HEK293 (cell line): ENCODE results near the gene EIF2B5.
A peak's percentile ranks its signal among the peaks of the same experiment; 100 is the strongest.

ENCODE experiments used
- BCL11A ChIP-seq: fragments of 450-650 bp; formaldehyde crosslinking; IDR thresholded peaks from 2 replicates; pipeline ENCODE4 v1.5.1; 2016; ENCODE audit warnings: low read depth, missing biosample characterization, missing genetic modification characterization
- KLF16 ChIP-seq: fragments of 450-650 bp; formaldehyde crosslinking; IDR thresholded peaks from 2 replicates; pipeline ENCODE4 v1.5.1; 2017; ENCODE audit warnings: missing biosample characterization, missing genetic modification characterization
- KLF8 ChIP-seq: fragments of 450-650 bp; formaldehyde crosslinking; IDR thresholded peaks from 2 replicates; pipeline ENCODE4 v1.5.1; 2016; ENCODE audit warnings: missing biosample characterization, missing genetic modification characterization
- RBAK ChIP-seq: fragments of 450-650 bp; formaldehyde crosslinking; IDR thresholded peaks from 2 replicates; pipeline ENCODE4 v1.5.1; 2016; ENCODE audit warnings: missing biosample characterization, missing genetic modification characterization
- SP2 ChIP-seq: fragments of 450-650 bp; formaldehyde crosslinking; IDR thresholded peaks from 2 replicates; pipeline ENCODE4 v1.5.1; 2016; ENCODE audit warnings: missing biosample characterization, missing genetic modification characterization
- ZBTB17 ChIP-seq: fragments of 450-650 bp; formaldehyde crosslinking; IDR thresholded peaks from 2 replicates; pipeline ENCODE4 v1.5.1; 2016; ENCODE audit warnings: missing biosample characterization, missing genetic modification characterization
- ZNF221 ChIP-seq: fragments of 450-650 bp; formaldehyde crosslinking; IDR thresholded peaks from 2 replicates; pipeline ENCODE4 v1.5.1; 2017; ENCODE audit warnings: missing biosample characterization, missing genetic modification characterization, borderline replicate concordance
- ZNF23 ChIP-seq: fragments of 450-650 bp; formaldehyde crosslinking; IDR thresholded peaks from 2 replicates; pipeline ENCODE4 v1.5.1; 2016; ENCODE audit warnings: missing biosample characterization, missing genetic modification characterization, borderline replicate concordance
- ZNF274 ChIP-seq, 2 experiments: fragments of 200-500 bp in 1 of 2; fragments of 450-650 bp in 1 of 2; sonication (Bioruptor generic) in 1 of 2; formaldehyde crosslinking in 1 of 2; IDR thresholded peaks; 2 replicates each; pipeline versions ENCODE4 v1.5.1 to v1.6.1; 2014 to 2016; ENCODE audit warnings: borderline replicate concordance in 1 of 2, inconsistent platforms in 1 of 2, low read length in 1 of 2, missing biosample characterization in 1 of 2, missing genetic modification characterization in 1 of 2
- ZNF292 ChIP-seq: fragments of 450-650 bp; formaldehyde crosslinking; IDR thresholded peaks from 2 replicates; pipeline ENCODE4 v1.5.1; 2016; ENCODE audit warnings: low read depth, missing biosample characterization, missing genetic modification characterization, borderline replicate concordance
- ZNF350 ChIP-seq: fragments of 450-650 bp; formaldehyde crosslinking; IDR thresholded peaks from 2 replicates; pipeline ENCODE4 v1.5.0; 2017; ENCODE audit warnings: missing biosample characterization, mild to moderate bottlenecking, missing genetic modification characterization
- ZNF423 ChIP-seq: fragments of 450-650 bp; formaldehyde crosslinking; IDR thresholded peaks from 2 replicates; pipeline ENCODE4 v1.5.1; 2016; ENCODE audit warnings: missing biosample characterization, missing genetic modification characterization
- ZNF561 ChIP-seq: fragments of 450-650 bp; IDR thresholded peaks from 2 replicates; pipeline ENCODE4 v1.5.1; 2018; ENCODE audit warnings: missing biosample characterization, missing genetic modification characterization, borderline replicate concordance
- ZNF571 ChIP-seq: fragments of 450-650 bp; formaldehyde crosslinking; IDR thresholded peaks from 2 replicates; pipeline ENCODE4 v1.5.0; 2017; ENCODE audit warnings: missing biosample characterization, missing genetic modification characterization
- ZNF585B ChIP-seq: fragments of 450-650 bp; formaldehyde crosslinking; IDR thresholded peaks from 2 replicates; pipeline ENCODE4 v1.5.1; 2016; ENCODE audit warnings: missing biosample characterization, missing genetic modification characterization
- ZNF596 ChIP-seq: fragments of 450-650 bp; IDR thresholded peaks from 2 replicates; pipeline ENCODE4 v1.5.0; 2018; ENCODE audit warnings: missing biosample characterization, mild to moderate bottlenecking, missing genetic modification characterization, moderate library complexity
- ZNF621 ChIP-seq: fragments of 450-650 bp; formaldehyde crosslinking; IDR thresholded peaks from 2 replicates; pipeline ENCODE4 v1.5.1; 2017; ENCODE audit warnings: missing biosample characterization, missing genetic modification characterization
- ZNF626 ChIP-seq: fragments of 450-650 bp; sonication (Bioruptor Pico); formaldehyde crosslinking; IDR thresholded peaks from 2 replicates; pipeline ENCODE4 v1.5.1; 2018; ENCODE audit warnings: missing biosample characterization, missing genetic modification characterization, inconsistent platforms
- ZNF629 ChIP-seq: fragments of 450-650 bp; formaldehyde crosslinking; IDR thresholded peaks from 2 replicates; pipeline ENCODE4 v1.5.1; 2017; ENCODE audit warnings: missing biosample characterization, missing genetic modification characterization
- ZNF677 ChIP-seq: fragments of 450-650 bp; IDR thresholded peaks from 2 replicates; pipeline ENCODE4 v1.5.0; 2018; ENCODE audit warnings: missing biosample characterization, mild to moderate bottlenecking, missing genetic modification characterization, moderate library complexity
- ZSCAN23 ChIP-seq: fragments of 450-650 bp; formaldehyde crosslinking; IDR thresholded peaks from 2 replicates; pipeline ENCODE4 v1.5.1; 2016; ENCODE audit warnings: missing biosample characterization, missing genetic modification characterization
- ZXDB ChIP-seq: fragments of 450-650 bp; formaldehyde crosslinking; IDR thresholded peaks from 2 replicates; pipeline ENCODE4 v1.5.1; 2016; ENCODE audit warnings: missing biosample characterization, missing genetic modification characterization
- TF ChIP-seq, protein P1 (sequence below): fragments of 450-650 bp; formaldehyde crosslinking; IDR thresholded peaks from 2 replicates; pipeline ENCODE4 v1.5.1; 2016; ENCODE audit warnings: missing biosample characterization, missing genetic modification characterization
- TF ChIP-seq, protein P2 (sequence below): fragments of 450-650 bp; formaldehyde crosslinking; IDR thresholded peaks from 2 replicates; pipeline ENCODE4 v1.5.1; 2016; ENCODE audit warnings: missing biosample characterization, missing genetic modification characterization, borderline replicate concordance
- TF ChIP-seq, protein P3 (sequence below): fragments of 450-650 bp; IDR thresholded peaks from 2 replicates; pipeline ENCODE4 v1.5.1; 2018; ENCODE audit warnings: missing biosample characterization, mild to moderate bottlenecking, missing genetic modification characterization
- TF ChIP-seq, protein P4 (sequence below): fragments of 450-650 bp; formaldehyde crosslinking; IDR thresholded peaks from 2 replicates; pipeline ENCODE4 v1.5.1; 2016; ENCODE audit warnings: missing biosample characterization, missing genetic modification characterization
- TF ChIP-seq, protein P5 (sequence below): fragments of 450-650 bp; formaldehyde crosslinking; IDR thresholded peaks from 2 replicates; pipeline ENCODE4 v1.5.1; 2016; ENCODE audit warnings: missing biosample characterization, missing genetic modification characterization

EIF2B5 gene

DNA sequence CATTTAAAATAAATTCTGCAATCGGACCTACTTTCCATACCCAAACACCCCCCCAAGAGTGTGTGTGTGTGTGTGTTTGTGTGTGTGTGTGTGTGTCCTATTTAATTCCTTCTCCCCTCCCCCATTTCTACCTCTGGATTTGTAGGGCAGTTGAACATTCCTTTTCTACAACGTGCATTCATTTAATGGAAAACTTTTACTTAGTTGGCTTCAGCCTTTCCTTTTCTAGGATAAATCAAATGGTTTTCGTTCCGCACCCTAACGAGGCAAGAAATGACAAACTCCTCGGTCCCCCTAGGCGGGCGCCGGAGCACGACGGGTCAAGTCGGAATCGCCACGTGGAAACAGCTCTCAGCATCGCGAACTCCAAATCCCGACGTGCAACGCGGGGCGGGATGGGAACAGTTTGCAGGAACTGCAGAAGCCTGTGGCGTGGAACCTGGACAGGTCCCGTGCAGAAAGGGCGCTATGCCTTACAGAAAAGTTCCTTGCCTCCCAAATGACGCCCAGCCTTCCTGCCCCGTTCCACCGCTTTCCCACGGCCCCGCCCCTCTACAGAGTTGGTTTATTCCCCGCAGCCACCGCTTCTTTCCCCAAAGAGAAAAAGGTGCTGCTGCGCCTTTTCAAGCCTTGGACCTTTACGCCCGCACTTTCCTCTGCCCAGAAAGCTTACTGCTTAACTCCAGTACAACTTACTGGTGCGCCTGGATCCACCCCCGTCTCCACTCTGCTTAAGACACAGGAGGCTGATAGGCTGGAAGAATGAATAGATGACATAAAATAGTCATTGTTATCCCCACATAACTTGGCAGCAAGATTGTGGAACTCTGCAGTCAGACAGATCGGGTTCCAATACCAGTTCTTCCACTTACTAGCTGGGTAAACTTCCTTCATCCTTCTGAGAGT lies 1.1 kb upstream of the EIF2B5 start (continued):
- TF ChIP-seq BCL11A (tag by site-specific recombination) (no peak), ZNF221 (tag by site-specific recombination) (no peak), SP2 (tag by site-specific recombination) (peak; percentile 69), ZNF571 (tag by site-specific recombination) (no peak), ZSCAN23 (tag by site-specific recombination) (no peak), ZBTB17 (tag by site-specific recombination) (peak; percentile 81), ZNF423 (tag by site-specific recombination) (no peak), KLF8 (peak; percentile 55), KLF16 (tag by site-specific recombination) (0 out of 2 replicates have a peak, but pooled peaks have one; percentile 26), ZNF292 (no peak), ZNF561 (peak; percentile 92; the same call in 1 of the 2 replicates), RBAK (tag by site-specific recombination) (no peak), ZNF621 (no peak), ZNF596 (tag by site-specific recombination) (no peak), ZNF23 (no peak), ZNF626 (tag by site-specific recombination) (no peak), ZNF629 (tag by site-specific recombination) (0 out of 2 replicates have a peak, but pooled peaks have one; percentile 37), ZNF350 (tag by site-specific recombination) (no peak), ZNF677 (tag by site-specific recombination) (no peak), ZXDB (tag by site-specific recombination) (peak; percentile 71), ZNF274 (IDR thresholded peaks at IDR 0.05; ENCODE audit: low read length) (no peak), ZNF274 (tag by site-specific recombination; IDR thresholded peaks at IDR 0.05; ENCODE audit: borderline replicate concordance) (no peak), ZNF585B (tag by site-specific recombination) (no peak)
- TF ChIP-seq, protein P1, sequence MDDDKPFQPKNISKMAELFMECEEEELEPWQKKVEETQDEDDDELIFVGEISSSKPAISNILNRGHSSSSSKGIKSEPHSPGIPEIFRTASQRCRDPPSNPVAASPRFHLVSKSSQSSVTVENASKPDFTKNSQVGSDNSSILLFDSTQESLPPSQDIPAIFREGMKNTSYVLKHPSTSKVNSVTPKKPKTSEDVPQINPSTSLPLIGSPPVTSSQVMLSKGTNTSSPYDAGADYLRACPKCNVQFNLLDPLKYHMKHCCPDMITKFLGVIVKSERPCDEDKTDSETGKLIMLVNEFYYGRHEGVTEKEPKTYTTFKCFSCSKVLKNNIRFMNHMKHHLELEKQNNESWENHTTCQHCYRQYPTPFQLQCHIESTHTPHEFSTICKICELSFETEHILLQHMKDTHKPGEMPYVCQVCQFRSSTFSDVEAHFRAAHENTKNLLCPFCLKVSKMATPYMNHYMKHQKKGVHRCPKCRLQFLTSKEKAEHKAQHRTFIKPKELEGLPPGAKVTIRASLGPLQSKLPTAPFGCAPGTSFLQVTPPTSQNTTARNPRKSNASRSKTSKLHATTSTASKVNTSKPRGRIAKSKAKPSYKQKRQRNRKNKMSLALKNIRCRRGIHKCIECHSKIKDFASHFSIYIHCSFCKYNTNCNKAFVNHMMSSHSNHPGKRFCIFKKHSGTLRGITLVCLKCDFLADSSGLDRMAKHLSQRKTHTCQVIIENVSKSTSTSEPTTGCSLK (tag by site-specific recombination): no peak
- TF ChIP-seq, protein P2, sequence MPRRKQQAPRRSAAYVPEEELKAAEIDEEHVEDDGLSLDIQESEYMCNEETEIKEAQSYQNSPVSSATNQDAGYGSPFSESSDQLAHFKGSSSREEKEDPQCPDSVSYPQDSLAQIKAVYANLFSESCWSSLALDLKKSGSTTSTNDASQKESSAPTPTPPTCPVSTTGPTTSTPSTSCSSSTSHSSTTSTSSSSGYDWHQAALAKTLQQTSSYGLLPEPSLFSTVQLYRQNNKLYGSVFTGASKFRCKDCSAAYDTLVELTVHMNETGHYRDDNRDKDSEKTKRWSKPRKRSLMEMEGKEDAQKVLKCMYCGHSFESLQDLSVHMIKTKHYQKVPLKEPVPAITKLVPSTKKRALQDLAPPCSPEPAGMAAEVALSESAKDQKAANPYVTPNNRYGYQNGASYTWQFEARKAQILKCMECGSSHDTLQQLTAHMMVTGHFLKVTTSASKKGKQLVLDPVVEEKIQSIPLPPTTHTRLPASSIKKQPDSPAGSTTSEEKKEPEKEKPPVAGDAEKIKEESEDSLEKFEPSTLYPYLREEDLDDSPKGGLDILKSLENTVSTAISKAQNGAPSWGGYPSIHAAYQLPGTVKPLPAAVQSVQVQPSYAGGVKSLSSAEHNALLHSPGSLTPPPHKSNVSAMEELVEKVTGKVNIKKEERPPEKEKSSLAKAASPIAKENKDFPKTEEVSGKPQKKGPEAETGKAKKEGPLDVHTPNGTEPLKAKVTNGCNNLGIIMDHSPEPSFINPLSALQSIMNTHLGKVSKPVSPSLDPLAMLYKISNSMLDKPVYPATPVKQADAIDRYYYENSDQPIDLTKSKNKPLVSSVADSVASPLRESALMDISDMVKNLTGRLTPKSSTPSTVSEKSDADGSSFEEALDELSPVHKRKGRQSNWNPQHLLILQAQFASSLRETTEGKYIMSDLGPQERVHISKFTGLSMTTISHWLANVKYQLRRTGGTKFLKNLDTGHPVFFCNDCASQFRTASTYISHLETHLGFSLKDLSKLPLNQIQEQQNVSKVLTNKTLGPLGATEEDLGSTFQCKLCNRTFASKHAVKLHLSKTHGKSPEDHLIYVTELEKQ: no peak
- TF ChIP-seq, protein P3, sequence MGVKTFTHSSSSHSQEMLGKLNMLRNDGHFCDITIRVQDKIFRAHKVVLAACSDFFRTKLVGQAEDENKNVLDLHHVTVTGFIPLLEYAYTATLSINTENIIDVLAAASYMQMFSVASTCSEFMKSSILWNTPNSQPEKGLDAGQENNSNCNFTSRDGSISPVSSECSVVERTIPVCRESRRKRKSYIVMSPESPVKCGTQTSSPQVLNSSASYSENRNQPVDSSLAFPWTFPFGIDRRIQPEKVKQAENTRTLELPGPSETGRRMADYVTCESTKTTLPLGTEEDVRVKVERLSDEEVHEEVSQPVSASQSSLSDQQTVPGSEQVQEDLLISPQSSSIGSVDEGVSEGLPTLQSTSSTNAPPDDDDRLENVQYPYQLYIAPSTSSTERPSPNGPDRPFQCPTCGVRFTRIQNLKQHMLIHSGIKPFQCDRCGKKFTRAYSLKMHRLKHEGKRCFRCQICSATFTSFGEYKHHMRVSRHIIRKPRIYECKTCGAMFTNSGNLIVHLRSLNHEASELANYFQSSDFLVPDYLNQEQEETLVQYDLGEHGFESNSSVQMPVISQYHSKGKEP (tag by site-specific recombination): peak; percentile 88
- TF ChIP-seq, protein P4, sequence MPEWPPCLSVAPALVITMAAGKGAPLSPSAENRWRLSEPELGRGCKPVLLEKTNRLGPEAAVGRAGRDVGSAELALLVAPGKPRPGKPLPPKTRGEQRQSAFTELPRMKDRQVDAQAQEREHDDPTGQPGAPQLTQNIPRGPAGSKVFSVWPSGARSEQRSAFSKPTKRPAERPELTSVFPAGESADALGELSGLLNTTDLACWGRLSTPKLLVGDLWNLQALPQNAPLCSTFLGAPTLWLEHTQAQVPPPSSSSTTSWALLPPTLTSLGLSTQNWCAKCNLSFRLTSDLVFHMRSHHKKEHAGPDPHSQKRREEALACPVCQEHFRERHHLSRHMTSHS (tag by site-specific recombination): no peak
- TF ChIP-seq, protein P5, sequence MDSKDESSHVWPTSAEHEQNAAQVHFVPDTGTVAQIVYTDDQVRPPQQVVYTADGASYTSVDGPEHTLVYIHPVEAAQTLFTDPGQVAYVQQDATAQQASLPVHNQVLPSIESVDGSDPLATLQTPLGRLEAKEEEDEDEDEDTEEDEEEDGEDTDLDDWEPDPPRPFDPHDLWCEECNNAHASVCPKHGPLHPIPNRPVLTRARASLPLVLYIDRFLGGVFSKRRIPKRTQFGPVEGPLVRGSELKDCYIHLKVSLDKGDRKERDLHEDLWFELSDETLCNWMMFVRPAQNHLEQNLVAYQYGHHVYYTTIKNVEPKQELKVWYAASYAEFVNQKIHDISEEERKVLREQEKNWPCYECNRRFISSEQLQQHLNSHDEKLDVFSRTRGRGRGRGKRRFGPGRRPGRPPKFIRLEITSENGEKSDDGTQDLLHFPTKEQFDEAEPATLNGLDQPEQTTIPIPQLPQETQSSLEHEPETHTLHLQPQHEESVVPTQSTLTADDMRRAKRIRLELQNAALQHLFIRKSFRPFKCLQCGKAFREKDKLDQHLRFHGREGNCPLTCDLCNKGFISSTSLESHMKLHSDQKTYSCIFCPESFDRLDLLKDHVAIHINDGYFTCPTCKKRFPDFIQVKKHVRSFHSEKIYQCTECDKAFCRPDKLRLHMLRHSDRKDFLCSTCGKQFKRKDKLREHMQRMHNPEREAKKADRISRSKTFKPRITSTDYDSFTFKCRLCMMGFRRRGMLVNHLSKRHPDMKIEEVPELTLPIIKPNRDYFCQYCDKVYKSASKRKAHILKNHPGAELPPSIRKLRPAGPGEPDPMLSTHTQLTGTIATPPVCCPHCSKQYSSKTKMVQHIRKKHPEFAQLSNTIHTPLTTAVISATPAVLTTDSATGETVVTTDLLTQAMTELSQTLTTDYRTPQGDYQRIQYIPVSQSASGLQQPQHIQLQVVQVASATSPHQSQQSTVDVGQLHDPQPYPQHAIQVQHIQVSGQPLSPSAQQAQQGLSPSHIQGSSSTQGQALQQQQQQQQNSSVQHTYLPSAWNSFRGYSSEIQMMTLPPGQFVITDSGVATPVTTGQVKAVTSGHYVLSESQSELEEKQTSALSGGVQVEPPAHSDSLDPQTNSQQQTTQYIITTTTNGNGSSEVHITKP: peak; percentile 96
